GM18499 (cell line): ENCODE measurements around the gene SLC4A9.

Experiments
- ATAC-seq: cut with Tn5 transposase; IDR thresholded peaks from one replicate; pipeline ENCODE4 v1.9.1; 2021; ENCODE audit warnings: moderate number of reproducible peaks; ENCODE audit not compliant: insufficient read depth, unreplicated experiment

The SLC4A9 gene, protein sequence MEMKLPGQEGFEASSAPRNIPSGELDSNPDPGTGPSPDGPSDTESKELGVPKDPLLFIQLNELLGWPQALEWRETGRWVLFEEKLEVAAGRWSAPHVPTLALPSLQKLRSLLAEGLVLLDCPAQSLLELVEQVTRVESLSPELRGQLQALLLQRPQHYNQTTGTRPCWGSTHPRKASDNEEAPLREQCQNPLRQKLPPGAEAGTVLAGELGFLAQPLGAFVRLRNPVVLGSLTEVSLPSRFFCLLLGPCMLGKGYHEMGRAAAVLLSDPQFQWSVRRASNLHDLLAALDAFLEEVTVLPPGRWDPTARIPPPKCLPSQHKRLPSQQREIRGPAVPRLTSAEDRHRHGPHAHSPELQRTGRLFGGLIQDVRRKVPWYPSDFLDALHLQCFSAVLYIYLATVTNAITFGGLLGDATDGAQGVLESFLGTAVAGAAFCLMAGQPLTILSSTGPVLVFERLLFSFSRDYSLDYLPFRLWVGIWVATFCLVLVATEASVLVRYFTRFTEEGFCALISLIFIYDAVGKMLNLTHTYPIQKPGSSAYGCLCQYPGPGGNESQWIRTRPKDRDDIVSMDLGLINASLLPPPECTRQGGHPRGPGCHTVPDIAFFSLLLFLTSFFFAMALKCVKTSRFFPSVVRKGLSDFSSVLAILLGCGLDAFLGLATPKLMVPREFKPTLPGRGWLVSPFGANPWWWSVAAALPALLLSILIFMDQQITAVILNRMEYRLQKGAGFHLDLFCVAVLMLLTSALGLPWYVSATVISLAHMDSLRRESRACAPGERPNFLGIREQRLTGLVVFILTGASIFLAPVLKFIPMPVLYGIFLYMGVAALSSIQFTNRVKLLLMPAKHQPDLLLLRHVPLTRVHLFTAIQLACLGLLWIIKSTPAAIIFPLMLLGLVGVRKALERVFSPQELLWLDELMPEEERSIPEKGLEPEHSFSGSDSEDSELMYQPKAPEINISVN

DNA sequence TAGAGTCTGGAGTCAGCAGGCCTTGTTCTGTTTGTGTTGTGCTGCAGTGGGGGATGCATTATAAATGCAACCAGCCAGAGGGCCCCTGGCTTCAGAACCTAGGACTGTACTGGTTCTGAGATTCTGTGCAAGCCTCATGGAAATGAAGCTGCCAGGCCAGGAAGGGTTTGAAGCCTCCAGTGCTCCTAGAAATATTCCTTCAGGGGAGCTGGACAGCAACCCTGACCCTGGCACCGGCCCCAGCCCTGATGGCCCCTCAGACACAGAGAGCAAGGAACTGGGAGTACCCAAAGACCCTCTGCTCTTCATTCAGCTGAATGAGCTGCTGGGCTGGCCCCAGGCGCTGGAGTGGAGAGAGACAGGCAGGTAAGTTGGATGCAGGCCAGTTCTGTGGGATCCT is at the start of gene SLC4A9:
Gene SLC4A9, plus strand, starts transcription at position 94 of the 400 bp plus-strand sequence. Its CDS starts 43 bp downstream, at position 137.
- ATAC-seq = no peak

DNA sequence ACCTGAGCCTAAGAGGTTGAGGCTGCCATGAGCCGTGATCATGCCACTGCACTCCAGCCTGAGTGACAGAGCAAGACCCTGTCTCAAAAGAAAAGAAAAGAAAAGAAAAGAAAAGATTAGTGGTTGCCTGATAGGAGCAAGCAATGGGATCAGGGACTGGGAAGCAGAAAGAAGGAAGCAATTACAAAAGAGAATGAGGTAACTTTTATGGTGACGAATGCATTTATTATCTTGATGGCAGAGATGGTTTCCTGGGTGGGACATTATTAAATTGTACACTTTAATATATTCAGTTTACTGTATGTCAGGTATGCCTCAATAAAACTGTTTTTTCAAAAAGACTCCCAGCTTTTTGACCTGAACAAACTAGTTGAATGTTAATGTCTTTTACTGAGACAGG is 49.6 kb upstream of the SLC4A9 start:
- ATAC-seq = no peak

DNA sequence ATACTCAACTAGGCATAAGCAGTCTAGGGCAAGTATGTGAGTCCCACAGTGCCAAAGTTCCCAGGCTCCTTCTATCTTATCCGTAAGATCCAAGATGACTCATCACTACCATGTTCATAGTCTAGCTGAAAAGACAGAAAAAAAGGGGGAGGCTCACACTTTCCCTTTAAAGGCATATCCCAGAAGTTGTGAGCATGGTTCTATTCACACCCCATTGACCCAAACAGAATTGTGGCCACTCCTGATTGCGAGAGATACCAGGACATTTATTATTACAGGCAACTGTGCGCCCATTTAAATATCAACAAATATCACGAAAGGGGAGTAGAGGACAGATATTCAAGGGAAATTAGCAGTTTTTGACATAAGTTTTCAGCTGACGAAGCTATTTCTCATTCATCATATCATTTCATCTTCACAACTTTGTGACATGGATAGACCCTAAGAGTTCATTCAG is 49.0 kb upstream of the SLC4A9 start:
- ATAC-seq = no peak

DNA sequence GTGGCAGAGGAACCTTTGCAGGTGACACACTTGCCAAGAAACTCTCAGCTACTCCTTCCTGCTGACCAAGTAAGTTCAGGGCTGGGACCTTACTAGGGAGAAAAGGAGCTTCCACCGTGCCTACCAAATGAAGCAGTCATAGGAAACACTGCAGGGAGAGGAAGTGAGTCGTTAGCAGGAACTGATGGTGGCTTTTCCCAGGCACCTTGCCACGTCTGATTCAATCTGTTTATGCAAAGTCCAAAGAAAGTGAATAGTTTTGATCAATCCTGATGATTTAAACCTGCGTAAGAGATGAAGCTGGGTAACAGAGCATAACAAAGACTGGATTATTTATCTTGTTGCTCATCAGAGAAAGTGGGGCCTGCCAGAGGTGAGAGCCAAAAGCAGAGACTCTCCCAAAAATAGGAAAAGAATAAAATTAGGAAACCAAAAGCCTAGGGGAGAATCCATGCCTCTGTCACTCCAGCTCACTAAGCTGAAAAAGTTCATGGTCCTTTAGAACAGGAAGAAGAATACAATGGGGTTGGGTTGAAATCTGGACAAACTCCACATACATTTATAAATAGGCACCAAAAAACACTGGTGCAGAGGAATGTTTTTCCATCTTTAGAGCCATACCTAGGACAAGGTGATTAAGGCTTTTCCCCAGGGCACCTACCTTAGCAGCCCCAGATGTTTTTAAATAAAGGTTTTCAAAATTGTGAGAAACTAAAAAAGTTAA is 47.8 kb upstream of the SLC4A9 start:
- ATAC-seq = no peak

DNA sequence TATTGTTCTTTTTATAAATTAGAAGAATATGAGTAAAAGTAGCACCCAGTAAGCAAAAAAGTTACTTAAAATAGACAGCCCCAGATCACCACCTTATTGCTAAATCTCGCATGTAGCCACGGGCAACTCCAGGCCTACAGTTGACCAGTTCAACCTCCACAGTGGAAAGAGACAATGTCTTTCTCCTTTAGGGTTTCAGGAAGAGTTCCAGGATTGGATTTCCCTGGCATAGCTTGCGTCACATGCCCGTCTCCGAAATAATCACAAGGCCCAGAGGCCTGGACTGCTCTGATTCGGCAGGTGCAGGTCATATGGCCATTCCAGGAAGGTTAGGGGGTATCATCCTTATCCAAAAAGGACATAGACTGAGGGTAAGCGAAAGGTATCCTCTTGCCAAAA is 47.2 kb upstream of the SLC4A9 start:
- no peak for ATAC-seq

DNA sequence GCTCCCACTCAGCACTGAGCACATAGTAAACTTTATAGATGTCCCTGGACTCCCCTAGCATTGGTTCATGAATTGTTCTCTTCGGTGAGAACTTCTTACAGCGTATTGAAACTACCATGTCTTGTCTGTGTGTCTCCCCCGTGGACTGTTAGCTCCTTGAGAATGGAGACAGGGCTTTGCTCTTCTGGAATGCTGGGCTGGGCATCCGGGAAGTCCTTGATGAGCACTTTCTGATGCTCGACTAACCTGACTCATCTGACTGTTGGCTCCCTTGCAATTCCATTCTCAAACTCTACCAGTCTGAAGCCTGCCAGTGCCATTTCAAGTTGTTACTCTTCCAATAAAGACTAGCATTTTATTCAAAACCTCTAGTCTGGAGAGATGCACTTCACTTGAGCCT is 42.1 kb upstream of the SLC4A9 start:
- no peak for ATAC-seq

DNA sequence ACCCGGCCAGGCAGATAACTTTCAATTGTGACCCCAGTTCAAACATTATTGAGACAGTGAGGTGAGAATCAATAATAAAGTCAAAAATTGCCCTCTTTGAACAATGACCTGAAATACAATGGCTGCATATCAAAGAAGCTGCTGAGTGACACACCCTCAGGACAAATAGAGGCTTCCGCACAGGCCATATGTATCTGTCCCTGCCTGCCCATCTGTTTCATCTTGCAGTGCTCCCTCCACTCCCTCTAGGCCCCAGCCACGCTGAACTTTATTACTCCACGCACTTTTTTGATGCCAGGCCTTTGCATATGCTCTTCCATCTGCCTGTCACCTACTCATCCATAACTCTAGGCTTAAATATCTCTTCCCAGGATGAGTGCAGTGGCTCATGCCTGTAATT is 41.2 kb upstream of the SLC4A9 start:
- ATAC-seq = no peak

DNA sequence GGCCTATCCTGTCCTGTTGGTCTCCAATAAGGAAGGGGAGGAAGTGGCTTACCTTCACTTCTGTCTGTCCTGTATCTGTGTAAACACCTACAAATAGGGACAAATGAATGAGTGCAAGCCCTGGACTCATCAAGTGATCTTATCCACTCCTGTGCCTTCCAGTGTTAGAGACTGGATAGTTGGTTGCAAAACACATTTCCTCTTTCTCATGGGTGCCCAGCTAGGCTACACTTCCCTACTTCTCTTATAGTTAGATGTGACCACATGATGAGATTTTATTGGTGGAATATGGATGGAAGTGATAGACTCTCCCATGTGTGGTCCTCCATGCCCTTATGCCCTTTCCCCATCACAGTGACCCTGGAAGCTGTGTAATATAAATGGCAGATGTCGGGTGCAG is 40.2 kb upstream of the SLC4A9 start:
- ATAC-seq = no peak

DNA sequence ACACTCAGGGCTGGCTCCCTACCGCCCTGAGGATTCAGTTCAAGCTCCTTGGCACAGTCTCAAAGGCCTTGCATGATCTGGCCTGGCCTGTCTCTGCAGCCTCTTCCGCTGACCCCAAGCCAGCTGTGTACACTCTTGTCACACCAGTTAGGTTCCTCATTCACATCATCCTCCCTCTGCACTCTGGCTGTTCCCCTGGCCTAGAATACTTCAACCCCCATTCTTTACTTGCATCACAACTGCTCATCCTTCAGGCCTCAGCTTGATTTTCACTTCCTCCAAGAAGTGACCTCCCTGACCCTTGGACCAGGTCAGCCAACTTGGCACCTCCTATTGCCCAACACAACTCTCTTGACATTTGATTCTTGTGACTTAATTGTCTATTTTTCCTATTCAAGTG is 38.2 kb upstream of the SLC4A9 start:
- ATAC-seq = no peak

DNA sequence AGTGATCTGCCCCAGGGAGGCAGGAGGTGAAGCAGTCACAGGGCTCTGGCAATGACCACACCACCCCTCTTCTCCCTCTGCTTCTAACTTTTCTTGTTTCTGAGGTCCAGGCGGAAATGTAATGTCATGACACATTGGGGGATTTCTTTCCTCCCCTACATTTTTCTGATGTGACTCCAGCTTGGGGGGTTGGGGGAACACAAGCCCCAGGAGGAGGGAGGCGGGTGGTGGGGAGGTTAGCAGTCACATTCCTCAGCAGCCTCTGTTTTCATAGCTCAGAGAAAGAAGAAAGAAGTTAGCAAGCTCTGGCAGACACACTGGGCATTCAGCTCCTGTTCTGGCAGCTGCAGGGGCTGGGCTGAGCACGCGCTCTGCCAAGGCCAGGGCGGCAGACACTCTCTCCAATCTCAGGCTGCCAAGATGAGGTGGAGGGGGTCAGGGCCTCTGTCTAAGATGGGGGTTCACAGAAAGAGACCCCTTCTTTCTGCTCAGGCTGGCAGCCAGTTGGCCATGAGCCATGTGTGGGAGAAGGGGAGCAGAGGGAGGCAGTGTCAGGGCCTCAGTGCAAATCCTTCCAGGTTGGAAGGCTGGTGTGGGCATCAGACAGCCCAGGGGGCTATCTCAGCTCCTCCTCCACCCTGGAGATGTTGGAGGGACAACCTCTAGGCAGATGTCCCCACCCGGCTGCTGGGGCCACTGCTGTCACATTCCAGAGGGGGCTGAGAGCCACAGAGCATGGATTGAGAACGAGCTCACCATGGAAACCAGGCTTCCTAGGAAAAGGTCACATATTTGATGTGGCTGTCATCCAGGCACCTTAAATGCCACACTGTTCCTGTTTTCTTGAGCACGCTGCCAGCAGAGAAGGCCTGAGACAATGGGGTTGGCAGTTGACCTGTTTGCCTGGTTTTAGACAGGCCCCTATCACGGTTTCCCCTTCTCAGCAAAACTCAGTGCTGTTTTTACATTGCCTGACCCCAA is 37.0 kb upstream of the SLC4A9 start:
- no peak for ATAC-seq

DNA sequence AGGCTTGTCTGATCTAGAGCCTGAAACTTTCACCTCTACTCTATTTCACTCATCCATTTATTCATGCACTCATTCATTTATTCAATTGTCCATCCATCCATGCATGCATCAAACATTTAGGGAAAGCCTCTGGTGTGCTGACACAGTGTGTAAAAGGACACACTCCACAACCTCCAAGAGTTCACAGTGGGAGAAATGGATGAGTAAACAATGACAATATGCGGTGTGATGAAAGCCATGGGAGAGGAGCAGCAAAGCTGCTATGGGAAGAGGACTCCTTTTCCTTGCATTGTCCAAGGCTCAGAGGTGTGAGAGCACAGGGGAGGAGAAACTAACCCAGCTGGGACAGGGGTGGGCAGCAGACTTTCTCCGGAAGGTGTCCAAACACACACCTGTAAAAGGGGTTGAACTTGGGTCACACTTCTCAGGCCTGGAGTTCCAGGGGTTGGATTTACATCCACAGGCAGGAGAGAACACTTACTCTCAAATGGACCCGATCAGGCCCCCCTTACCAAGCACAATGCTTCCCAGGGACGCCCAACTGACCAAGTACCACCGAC is 35.9 kb upstream of the SLC4A9 start:
- ATAC-seq = no peak

DNA sequence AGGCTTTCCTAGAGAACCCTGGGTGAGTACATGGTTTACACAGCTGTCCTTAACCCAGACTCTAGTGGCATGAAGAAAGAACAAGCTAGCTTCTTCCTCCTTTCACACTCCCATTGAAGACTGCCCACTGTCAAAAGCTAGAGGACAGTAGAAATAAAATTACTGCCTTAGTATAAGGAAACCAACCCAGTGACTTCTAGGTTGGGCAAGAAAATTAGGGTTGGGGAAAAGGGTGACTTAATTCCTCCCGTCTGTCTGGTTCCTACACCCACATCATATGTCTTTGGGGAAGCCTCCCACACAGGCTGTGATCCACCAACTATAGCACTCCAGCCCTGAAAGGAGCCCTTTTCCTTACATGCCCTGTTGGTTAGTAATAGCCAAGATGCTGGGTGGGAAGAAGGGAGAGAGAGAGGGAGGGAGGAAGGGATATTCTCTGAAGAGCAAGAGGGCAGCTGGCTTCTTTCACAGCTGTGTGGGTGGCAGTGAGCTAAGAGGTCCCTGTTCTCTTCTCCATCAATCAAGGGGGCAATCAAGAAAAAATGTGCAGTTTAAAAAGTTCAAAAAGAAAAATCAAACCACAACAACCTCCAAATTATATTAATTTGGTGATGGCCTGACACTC is 35.3 kb upstream of the SLC4A9 start:
- ATAC-seq = no peak

DNA sequence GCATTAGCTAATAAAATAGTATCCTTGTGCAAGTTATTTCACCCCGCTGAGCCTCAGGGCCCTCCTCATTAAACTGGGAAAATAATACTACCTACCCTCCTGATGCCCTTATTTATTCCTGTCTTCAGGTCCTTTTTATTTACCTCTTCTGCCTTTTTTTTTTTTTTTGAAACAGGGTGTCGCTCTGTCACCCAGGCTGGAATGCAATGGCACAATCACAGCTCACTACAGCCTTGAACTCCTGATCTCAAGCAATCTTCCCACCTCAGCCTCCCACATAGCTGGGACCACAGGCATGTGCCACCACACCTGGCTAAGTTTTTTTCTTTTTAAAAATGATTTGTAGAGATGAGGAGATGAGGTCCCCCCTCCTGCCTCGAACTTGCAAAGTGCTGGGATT is 34.5 kb upstream of the SLC4A9 start:
- ATAC-seq = no peak

DNA sequence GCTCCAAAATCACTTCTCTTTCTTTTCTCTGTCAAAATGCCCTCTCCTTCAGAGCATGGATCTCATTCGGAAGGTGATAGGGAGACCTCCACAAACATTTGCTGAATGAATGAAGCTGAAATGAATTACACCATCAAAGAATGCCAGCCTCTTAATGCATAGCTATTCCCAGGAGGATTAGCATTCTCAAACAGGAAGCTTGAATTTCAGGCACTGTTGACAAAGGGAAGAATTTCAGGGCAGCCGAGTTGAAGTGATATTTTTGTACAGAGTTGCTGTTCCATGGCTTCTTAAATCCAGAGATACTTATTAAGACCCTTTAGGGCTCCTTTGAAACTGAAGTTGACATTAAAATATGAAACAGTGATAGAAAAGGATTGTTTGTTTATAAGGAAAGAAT is 32.4 kb upstream of the SLC4A9 start:
- no peak for ATAC-seq

DNA sequence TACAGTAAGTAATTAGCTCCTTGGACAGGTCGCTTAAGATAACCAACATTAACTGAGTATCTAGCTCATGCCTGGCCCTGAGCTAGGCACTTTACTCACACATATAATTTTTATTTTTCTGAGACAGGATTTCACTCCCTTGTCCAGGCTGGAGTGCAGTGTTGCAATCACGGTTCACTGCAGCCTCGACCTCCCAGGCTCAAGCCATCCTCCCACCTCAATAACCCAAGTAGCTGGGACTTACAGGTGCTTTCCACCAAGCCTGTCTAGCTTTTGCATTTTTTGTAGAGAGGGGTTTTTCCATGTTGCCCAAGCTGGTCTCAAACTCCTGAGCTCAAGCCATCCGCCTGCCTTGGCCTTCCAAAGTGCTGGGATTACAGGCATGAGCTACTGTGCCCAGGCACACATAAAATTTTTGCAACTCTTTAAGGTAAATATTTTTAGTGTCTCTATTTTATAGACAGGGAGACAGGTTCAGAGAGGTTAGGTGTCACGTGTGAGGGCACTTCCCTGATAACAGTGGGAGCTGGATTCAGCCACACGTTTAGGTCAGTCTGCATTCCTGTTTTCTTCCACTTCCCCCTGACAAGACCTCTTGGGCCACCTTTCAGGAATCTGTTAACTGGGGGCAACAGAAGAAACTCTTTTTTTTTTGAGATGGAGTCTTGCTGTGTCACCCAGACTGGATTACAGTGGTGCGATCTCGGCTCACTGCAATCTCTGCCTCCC is 31.8 kb upstream of the SLC4A9 start:
- ATAC-seq = no peak

DNA sequence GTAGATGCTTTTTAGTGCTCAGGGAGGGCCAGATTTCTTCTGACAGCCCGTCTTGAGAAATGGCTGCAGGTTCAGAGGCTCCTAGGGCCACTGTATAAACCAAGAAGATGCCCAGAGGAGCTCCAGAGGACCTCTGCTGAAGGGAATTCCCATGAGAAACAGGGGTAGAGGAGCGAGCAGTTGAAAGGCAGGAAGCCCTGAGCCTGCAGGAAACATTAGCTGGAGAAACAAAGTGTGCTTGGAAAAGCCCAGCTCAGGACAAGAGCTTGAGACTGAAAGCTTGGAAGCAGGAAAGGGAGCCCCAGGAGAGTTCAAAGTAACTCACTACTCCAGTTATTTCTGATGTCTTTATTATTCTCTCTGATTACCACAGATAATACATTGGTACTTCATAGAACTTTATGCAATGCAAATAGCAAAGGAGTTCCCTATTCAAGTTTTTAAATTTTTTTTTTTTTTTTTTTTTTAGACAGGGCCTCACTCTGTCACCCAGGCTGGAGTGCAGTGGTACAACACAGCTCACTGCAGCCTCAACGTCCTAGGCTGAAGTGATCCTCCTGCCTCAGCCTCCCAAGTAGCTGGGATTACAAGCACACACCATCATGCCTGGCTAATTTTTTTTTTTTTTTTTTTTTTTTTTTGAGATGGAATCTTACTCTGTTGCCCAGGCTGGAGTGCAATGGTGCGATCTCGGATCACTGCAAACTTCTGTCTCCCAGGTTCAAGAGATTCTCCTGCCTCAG is 30.1 kb upstream of the SLC4A9 start:
- no peak for ATAC-seq

DNA sequence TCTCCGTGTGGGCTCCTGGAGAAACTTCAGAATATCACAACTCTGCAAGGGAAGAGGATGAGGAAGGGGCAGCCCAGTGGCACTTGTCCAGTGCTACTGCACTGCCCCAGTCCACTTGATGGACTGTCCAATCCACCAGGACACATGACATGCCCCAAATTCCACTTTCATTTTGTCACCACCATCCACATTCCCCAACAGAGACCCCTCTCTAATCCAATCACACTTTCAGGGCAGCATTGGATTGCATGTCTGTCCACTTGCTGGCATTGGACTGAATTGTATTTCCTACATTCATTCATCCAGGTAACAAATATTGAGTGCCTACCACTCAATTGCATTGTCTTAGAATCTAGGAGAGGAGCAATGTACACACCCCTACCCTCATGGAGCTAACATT is 28.4 kb upstream of the SLC4A9 start:
- no peak for ATAC-seq
